Measurements from ENCODE around the gene LEAP2. TPM values are rescaled to one million over a fixed set of nuclear protein-coding genes. Genes with fewer than 3 reads are reported as not detected.

The LEAP2 gene
- total and polyA plus RNA-seq, 2 donors (not counting 1 experiment from before 2014, with no cell fraction given): 0.33 to 0.50 TPM

- Histone ChIP-seq H3K27ac (ENCODE audit: insufficient read depth, low read length) (no peak overlapping the region), H2AFZ (ENCODE audit: low read length) (no peak overlapping the region), H3K79me2 (ENCODE audit: control insufficient read depth, insufficient read depth, low read length) (no peaks in the 10 kb centered on the region), H4K20me1 (ENCODE audit: control insufficient read depth, extremely low read depth, insufficient read depth, low read length) (no peaks in the 10 kb centered on the region), H3K36me3 (ENCODE audit: control insufficient read depth, insufficient read depth, low read length) (no peaks in the 10 kb centered on the region), H3K9ac (ENCODE audit: insufficient read depth, low read length) (no peak overlapping the region), H3K27me3 (ENCODE audit: control insufficient read depth, insufficient read depth, low read length) (no peaks in the 10 kb centered on the region), H3K9me3 (ENCODE audit: control insufficient read depth, insufficient read depth, low read depth, low read length) (no peaks in the 10 kb centered on the region), H3K4me2 (ENCODE audit: extremely low read depth, insufficient read depth, low read length) (no peak overlapping the region), H3K4me3 (replicated peaks in 1 of 4; ENCODE audit: control extremely low read depth in 1 of 4, insufficient read depth in 1 of 4, low read depth in 3 of 4, low read length in 4 of 4) (no peak overlapping the region), H3K4me1 (ENCODE audit: control insufficient read depth, extremely low read depth, insufficient read depth, low read length) (peaks cover 5% of the 10 kb centered on the region)
- TF ChIP-seq EZH2 (IDR thresholded peaks at IDR 0.05; ENCODE audit: low read length, missing control alignments) (no peak), CTCF (conservative IDR thresholded peaks at IDR 0.05 in 1 of 2, IDR thresholded peaks at IDR 0.05 in 1 of 2; ENCODE audit: low read depth in 1 of 2, low read length in 2 of 2) (no peak)
- DNase-seq (ENCODE audit: low read depth in 2 of 2): no peak
These were observed 47.6 kb upstream of the LEAP2 start for GRCh38 chr5:132825834-132826391.

- Histone ChIP-seq H4K20me1 (ENCODE audit: control insufficient read depth, extremely low read depth, insufficient read depth, low read length) (no peaks in the 10 kb centered on the region), H2AFZ (ENCODE audit: low read length) (no peak overlapping the region), H3K36me3 (ENCODE audit: control insufficient read depth, insufficient read depth, low read length) (no peaks in the 10 kb centered on the region), H3K9ac (ENCODE audit: insufficient read depth, low read length) (no peak overlapping the region), H3K9me3 (ENCODE audit: control insufficient read depth, insufficient read depth, low read depth, low read length) (no peaks in the 10 kb centered on the region), H3K27me3 (ENCODE audit: control insufficient read depth, insufficient read depth, low read length) (no peaks in the 10 kb centered on the region), H3K4me2 (ENCODE audit: extremely low read depth, insufficient read depth, low read length) (no peak overlapping the region), H3K4me1 (ENCODE audit: control insufficient read depth, extremely low read depth, insufficient read depth, low read length) (peaks cover 5% of the 10 kb centered on the region), H3K27ac (ENCODE audit: insufficient read depth, low read length) (no peak overlapping the region), H3K4me3 (replicated peaks in 1 of 4; ENCODE audit: control extremely low read depth in 1 of 4, insufficient read depth in 1 of 4, low read depth in 3 of 4, low read length in 4 of 4) (no peak overlapping the region), H3K79me2 (ENCODE audit: control insufficient read depth, insufficient read depth, low read length) (no peaks in the 10 kb centered on the region)
- no peak for DNase-seq (ENCODE audit: low read depth in 2 of 2)
- TF ChIP-seq EZH2 (IDR thresholded peaks at IDR 0.05; ENCODE audit: low read length, missing control alignments): no peak
- TF ChIP-seq CTCF (conservative IDR thresholded peaks at IDR 0.05 in 1 of 2, IDR thresholded peaks at IDR 0.05 in 1 of 2; ENCODE audit: low read depth in 1 of 2, low read length in 2 of 2): no peak
These were observed 46.9 kb upstream of the LEAP2 start for GRCh38 chr5:132826424-132827082.

- no peaks in the 10 kb centered on the region for H3K9me3 ChIP-seq (ENCODE audit: control insufficient read depth, insufficient read depth, low read depth, low read length)
- no peak overlapping the region for H3K9ac ChIP-seq (ENCODE audit: insufficient read depth, low read length)
- TF ChIP-seq EZH2 (IDR thresholded peaks at IDR 0.05; ENCODE audit: low read length, missing control alignments) (no peak), CTCF (conservative IDR thresholded peaks at IDR 0.05 in 1 of 2, IDR thresholded peaks at IDR 0.05 in 1 of 2; ENCODE audit: low read depth in 1 of 2, low read length in 2 of 2) (no peak)
- no peak overlapping the region for H3K27ac ChIP-seq (ENCODE audit: insufficient read depth, low read length)
- no peak overlapping the region for H2AFZ ChIP-seq (ENCODE audit: low read length)
- no peak overlapping the region for H3K4me3 ChIP-seq (replicated peaks in 1 of 4; ENCODE audit: control extremely low read depth in 1 of 4, insufficient read depth in 1 of 4, low read depth in 3 of 4, low read length in 4 of 4)
- H4K20me1 ChIP-seq (ENCODE audit: control insufficient read depth, extremely low read depth, insufficient read depth, low read length): no peaks in the 10 kb centered on the region
- no peaks in the 10 kb centered on the region for H3K79me2 ChIP-seq (ENCODE audit: control insufficient read depth, insufficient read depth, low read length)
- H3K4me2 ChIP-seq (ENCODE audit: extremely low read depth, insufficient read depth, low read length): no peak overlapping the region
- H3K4me1 ChIP-seq (ENCODE audit: control insufficient read depth, extremely low read depth, insufficient read depth, low read length): peaks cover 3% of the 10 kb centered on the region
- no peak for DNase-seq (ENCODE audit: low read depth in 2 of 2)
- H3K36me3 ChIP-seq (ENCODE audit: control insufficient read depth, insufficient read depth, low read length): no peaks in the 10 kb centered on the region
- H3K27me3 ChIP-seq (ENCODE audit: control insufficient read depth, insufficient read depth, low read length): no peaks in the 10 kb centered on the region
These were observed 45.4 kb upstream of the LEAP2 start for GRCh38 chr5:132827943-132828673.
